Dedifferentiated amniotic fluid mesenchymal stem cell (primary cell): Measurements from ENCODE around the gene ELAVL1.
A peak's percentile ranks its signal among the peaks of the same experiment; 100 is the strongest.
"Not testable (repeated sequence)": the region's sequence is repeated elsewhere in the genome, so short reads cannot be mapped to it uniquely, and the experiment has no call there.

ENCODE experiments used
- DNase-seq: peaks from one replicate; pipeline ENCODE4 v3.0.0-alpha.2; 2016; ENCODE audit errors: extremely low spot score

The ELAVL1 gene

DNA sequence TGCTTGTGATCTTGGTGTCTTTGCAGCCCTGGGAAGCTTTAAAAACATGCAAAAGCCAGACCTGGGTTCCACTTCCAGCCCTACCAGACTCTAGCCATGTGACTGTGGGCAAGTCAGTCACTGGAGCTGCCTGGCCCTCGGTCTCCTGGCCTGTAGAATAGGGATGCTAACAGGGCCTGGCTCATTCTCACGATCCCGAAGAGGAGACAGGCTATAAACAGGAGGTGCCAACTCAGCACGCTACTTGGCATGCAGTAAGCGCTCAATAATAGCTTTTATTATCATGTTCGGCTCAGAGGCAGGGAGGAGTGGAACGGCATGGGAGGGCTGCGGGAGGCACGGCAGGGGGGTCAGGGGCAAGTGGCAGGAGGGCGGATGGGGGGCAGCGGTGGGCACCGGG, 81.2 kb downstream of the ELAVL1 start:
- no peak for DNase-seq

DNA sequence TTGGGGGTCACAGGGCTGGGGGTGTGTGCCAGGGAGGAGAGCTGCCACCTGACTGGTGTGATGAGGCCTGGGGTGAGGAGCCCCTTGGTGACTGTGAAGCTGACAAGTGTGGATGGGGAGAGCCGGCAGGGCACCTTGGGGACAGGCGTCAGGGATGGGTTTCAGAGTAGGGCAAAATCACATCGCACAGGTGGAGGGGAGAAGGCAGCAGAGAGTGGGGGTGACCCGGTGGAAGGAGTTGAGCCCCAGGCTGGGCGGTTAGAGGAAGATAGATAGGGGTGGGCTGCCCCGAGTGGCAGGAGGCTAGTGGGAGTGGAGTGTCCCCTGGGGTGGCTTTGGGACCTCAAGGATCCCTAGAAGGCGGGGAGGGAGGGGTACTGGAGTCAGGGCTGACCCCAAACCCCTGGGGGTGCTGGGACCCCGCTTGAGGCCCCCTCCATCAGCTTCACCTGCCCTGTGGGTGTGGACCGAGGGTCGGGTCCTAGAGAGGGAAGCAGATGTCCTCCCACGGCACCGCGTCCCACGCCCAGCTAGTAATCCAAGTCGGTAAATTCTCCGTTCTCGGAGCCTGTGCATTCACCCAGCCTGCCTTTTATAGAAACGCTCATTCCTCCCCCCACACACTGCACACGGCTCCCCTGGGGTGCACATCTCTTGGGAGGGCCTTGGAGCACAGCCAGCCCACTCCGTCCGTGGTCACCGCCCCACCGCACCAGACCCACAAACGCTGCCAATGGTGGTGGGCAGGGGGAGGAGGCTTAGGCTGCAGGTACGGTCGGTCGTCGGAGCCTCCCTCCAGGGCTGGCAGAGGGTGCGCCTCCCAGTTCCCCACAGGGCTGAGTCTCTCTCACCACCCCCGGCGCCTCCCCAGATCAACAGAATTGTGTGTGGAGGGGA, 81.9 kb downstream of the ELAVL1 start:
- no peak for DNase-seq

DNA sequence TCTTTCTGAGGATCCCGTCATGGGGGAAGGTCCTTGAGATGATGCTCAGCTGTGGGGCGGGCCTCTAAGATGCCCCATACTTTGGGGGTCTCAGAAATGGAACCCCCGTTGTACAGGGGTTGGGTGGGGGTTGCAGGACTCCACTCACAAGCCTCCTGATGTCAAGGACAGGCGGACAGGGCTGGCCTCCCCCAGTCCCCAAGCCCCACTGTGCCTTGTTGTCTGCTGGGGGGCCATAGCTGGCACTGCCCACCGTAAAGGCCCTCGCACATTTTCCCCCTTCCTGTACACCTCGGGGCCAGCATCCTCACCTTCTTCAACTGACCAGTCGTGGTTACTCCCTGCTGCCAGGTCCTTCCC, 82.6 kb downstream of the ELAVL1 start:
- no peak for DNase-seq

DNA sequence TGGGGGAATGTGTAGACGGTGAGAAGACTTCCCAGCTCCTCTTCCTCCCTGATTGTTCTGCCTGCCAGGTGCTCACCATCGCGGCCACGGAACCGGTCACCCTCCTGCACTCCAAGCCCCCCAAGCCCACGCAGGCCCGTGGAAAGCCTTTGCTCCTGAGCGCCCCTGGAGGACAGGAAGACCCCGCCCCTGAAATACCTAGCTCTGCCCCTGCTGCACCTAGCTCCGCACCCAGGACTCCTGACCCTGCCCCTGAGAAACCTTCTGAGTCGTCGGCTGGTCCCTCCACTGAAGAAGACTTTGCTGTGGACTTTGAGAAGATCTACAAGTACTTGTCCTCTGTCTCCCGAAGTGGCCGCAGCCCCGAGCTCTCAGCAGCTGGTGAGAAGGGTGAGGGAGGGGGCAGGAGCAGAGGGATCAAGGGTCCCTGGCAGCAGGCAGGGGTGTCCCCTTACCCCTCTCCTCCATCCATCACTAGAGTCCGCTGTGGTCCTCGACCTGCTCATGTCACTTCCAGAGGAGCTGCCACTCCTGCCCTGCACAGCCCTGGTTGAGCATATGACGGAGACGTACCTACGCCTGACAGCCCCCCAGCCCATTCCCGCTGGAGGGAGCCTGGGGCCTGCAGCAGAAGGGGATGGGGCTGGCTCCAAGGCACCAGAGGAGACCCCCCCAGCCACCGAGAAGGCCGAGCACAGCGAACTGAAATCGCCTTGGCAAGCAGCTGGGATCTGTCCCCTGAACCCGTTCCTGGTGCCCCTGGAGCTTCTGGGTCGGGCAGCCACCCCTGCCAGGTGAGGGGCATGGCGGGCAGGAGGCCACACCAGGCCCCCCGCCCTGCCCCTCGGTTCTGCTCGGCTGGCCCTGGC, 83.2 kb downstream of the ELAVL1 start:
- DNase-seq = no peak

DNA sequence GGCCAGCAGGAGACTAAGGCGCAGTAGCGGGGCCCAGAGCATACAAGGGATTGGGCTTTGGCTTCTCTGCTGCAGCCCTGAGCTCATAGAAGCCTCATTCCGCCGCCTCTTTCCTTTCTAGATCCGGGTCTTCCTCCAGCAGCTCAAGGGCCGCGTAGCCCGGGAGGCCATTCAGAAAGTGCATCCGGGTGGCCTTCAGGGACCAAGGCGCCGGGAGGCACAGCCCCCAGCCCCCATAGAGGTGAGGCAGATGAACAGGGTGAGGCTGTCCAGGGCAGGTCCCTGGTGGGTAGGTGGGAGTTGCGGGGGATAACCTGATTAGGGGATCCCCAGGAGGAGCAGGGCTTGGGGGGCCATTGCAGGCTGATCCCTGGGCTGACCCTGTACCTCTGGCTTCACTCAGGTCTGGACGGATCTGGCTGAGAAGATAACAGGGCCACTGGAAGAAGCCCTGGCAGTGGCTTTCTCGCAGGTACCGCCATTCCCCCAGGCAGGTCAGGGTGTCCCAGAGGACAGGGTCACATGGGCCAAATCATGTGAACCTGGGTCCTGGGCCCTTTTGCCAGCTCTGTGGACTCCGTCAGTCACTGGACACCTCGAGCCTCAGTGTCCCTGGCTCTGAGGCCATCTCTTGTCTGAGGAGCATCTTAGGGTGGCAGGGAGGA, 84.0 kb downstream of the ELAVL1 start:
- DNase-seq = no peak

DNA sequence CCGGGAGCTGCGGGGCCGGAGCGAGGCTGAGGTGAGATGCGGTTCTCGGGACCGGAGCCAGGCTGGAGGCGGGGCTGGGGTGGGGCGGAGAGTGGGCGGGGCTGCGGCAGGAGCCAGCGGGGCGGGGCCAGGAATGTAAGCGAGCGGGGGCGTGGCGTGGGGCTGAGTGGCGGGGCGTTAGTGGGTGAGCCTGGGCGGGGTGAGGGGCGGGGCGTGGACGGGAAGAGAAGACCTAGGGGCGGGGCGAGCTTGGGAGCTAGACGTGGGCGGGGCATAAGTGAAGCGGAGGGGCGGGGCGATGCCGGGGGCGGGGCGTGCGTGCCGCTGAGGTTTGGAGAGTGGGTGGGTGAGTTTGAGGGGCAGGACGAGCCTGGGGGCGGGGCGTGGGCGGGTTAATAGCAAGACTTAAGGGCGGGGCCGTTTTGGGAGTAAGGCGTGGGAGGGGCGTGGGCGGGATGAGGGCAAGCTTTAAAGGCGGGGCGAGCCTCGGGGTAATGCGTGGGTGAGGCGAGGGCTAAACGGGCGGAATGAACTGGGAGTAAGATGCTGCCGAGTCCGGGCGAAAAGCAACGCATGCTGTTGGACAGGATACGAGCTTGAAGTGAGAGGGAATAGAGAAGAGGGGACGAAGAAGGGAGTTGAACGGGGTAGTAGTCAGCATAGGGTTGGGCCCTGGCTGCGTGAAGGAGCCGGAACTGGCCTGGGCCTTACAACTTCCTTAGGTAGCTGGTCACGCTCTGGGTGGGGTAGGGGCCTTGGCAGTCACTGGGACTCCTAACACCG, 84.7 kb downstream of the ELAVL1 start:
- DNase-seq = peak; percentile 97

DNA sequence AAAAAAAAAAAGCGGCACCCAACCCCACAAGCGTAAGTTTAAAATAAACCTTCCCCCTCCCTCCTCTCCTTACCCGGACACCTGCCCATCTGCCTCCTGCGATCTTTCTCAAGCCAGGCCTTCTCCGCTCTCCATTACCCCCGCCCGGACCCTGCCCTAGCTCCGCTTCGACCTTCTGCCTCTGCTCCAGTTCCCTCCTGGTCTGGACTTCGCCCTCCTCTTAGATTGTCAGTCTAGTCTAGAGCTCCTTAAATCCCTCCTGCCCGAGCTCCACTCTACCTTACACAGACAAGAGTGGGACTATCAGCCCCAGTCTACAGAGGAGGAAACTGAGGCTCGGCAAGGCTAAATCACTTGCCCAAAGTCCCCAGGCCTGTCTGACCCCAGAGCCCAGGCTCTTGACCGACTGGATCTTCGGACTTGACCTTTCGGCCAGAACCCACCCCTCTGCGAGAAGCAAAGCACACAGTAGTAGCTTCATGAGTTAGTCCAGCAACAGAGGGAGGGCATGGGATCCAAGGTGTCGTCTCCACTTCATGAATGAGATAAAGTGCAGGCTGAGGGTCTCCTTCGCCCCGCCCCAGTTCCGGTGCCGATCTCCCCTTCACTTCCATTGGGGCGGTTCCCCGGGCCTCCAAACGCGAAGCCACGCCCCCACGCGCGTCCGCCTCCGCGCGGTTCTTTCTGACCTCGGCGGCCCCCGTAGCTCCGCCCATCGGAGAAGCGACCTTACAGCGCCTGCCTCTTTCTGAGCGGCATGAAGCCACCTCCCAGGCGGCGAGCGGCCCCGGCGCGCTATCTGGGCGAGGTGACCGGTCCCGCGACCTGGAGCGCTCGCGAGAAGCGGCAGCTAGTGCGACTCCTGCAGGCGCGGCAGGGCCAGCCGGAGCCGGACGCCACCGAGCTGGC, 85.6 kb downstream of the ELAVL1 start, which contains the start of gene SNAPC2:
Gene SNAPC2, plus strand, starts transcription at position 729 of the 909 bp plus-strand sequence. Its CDS starts 29 bp downstream, at position 758.
- DNase-seq = peak; percentile 65

DNA sequence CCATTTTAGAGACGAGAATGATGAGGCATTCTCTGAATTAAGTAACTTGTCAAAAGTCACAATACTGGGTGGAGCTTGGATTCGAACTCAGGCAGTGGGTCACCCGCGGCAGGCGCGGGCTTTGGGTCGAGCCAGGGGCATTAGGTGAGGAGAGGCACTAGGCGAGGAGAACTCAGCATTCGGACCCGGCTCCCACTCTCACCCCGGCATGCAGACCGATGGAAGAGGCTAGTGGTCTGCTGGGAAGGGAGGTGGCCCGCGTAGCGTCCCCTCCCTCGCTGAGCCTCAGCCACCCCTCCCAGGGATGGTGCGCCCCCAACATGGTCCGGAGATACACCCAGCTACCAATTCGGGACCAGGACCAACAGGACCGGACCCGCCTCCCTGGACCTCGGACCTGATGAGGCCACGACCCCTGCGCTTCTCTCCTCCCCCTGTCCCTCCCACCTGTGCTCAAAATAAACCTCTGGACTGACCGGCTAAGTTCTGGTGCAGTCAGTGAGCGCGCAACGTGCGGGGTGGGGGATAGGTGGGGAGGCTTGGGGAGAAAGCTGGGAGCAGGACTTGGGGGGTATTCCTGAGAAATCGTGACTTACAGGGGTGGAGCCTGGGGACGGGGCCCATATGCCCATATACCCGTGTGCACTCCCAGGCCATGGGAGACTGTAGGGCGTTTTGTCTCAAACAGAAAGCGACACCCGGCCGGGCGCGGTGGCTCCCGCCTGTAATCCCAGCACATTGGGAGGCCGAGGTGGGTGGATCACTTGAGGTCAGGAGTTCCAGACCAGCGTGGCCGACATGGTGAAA, 86.6 kb downstream of the ELAVL1 start:
- no peak for DNase-seq

DNA sequence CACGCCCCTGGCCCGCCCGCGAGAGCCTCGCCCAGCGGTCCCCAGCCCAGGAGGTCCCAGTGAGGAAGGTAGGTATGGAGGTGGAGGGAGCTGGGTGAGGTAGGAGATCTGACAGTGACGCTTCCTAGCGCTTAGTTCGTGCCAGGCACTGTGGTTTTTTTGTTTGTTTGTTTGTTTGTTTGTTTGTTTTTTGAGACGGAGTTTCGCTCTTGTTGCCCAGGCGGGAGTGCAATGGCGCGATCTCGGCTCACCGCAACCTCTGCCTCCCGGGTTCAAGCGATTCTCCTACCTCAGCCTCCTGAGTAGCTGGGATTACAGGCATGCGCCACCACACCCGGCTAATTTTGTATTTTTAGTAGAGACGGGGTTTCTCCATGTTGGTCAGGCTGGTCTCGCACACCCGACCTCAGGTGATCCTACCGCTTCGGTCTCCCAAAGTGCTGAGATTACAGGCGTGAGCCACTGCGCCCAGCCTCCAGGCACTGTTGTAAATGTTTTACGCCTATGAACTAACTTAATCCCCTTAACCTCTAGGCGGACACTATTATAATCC, 87.3 kb downstream of the ELAVL1 start:
- not testable (repeated sequence) for DNase-seq

DNA sequence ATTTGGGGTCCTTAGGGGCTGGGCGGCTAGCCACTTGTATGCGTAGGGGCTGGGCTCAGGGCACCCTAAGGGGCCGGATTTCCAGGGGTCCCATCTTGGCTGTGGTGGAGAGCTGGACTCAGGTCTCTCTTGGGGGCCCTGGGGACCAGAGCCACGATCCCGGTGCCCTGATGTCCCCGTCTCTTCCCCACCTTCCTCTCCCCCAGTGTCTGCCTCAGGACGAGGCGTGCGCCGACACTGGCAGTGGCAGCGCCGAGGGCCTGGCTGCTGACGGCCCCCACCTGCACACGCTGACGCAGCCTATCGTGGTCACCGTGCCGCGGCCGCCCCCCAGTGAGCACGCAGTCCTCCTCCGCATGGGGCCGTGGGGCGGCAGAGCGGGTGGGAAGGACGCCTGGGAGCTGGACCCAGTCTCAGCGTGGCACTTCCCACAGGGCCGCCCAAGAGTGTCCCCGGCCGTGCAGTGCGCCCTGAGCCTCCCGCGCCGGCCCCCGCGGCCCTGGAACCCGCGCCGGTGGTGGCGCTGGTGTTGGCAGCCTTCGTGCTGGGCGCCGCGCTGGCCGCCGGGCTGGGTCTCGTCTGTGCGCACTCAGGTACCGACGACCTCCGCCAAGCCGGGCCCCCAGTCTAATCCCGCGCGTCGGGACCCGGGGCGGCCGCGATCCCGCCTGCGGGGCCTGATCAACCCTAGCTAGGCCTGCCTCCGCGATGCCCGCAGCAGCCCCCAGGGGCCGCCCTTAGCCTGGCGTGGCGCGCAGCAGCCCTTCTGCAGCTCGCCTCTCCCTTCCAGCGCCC, 88.0 kb downstream of the ELAVL1 start:
- peak; percentile 58 for DNase-seq

DNA sequence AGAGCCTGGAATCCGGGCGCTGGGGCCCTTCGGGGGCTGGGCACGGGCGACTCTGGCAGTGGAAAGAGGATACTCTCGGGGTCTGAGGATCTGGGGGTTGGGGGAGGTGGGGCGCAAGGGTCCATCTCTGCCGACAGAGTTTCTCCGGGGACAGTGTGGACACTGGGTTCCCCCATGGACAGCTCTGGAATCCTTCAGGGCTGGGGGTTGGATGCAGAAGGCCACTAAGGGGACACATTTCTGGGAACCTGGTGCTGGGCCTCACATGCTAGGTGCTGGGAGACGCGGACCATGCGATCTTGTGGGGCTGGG, 88.5 kb downstream of the ELAVL1 start:
- no peak for DNase-seq

DNA sequence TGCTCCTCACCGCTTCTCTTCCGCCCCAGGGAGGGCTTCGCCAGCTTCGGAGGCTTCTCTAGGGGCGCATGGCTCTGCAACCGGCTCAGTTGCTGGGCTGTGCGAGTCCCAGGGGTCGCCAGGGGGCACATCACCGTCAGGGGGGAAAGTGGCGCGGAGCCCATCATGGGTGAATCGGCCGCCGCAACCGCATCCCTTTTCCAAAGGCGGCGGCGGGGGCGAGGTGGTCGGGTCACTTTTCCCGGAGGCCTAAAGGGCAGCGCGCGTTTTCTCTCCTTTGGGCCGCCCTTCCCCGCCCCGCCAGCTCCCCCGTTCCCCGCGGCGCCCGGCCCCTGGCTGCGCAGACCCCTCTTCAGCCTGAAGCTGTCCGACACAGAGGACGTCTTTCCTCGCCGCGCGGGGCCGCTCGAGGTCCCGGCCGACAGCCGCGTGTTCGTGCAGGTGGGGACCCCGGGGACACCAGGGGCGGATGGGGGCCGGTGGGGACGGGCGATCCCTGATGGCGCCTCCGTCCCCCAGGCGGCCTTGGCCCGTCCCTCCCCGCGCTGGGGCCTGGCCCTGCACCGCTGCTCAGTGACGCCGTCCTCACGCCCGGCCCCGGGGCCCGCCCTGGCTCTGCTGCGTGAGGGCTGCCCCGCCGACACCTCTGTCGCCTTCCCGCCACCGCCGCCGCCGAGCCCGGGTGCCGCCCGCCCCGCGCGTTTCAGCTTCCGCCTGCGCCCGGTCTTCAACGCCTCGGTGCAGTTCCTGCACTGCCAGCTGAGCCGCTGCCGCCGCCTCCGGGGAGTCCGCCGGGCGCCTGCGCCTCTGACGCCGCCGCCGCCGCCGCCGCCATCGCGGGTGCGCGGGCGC, 89.1 kb downstream of the ELAVL1 start:
- no peak for DNase-seq

DNA sequence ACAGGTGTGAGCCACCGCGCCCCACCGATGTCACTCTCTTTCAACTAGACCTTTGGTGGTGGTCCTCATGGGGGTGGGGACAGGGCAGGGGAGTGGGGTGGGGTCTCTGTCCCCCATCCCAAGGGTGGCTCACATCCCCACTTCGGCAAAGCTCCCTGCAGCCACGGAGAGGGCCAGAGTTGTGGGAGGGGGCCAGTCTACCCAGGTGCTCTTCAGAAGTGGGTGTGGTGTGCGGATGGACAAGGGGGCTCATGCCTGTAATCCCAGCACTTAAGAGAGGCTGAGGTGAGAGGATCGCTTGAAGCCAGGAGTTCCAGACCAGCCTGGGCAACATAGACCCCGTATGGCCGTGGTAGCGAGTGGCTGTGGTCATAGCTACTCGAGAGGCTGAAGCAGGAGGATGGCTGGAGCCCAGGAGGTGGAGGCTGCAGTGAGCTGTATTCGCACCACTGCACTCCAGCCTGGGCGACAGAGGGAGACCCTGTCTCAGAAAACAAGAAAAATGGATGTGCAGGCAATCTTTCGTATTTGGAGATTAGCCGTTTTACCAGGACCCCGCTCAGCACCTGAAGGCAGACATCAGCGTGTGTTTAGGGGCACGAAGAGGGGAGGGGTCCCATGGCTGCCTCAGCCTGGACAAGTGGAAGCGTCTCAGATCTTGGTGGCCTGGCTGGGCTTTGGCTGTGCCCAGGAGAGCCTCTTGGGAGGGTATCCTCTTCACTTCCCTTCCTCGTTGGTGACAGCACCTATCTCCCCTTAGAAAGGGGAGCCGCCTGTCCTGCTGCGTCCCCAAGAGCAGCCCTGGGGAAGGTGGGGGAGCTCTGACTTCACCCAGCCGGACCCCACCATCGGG, 90.0 kb downstream of the ELAVL1 start:
- no peak for DNase-seq

DNA sequence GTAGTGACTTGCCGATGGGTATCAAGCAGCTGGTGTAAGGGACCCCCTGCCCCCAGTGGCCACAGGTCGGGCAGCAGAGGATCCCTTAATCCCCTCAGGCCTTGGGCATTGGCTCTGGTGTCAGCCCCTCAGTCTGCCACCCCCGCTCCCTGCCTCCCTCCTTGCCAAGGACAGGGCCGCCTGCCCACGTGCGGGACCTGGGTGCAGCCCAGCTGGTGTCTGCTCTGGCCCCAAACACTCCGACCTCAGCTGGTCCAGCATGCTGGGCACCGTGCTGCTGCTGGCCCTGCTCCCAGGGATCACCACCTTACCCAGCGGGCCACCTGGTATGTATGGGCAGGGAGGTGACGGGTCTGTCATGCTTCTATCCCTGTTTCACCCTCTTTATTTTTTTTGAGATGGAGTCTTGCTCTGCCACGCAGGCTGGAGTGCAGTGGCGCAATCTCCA, 90.8 kb downstream of the ELAVL1 start, which contains the start of gene TGFBR3L:
Gene TGFBR3L, plus strand, starts transcription at position 233 of the 448 bp plus-strand sequence.
- no peak for DNase-seq

DNA sequence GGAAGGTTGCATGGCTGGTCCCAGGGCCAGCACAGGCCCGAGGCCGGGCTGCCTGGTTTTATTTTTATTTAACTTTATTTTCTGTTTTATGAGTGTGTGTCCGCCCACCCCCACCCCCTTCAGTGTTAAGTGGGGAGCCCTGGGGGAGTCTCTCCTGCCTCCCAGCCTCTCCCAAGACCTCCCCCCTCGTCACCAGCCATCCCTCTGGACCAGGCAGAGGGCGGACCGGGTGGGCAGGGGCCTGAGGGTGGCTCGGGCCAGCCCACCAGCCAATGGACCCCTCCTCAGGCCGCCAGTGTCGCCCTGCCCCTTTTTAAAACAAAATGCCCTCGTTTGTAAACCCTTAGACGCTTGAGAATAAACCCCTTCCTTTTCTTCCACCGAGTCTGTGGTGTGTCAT, 91.3 kb downstream of the ELAVL1 start:
- DNase-seq = no peak

DNA sequence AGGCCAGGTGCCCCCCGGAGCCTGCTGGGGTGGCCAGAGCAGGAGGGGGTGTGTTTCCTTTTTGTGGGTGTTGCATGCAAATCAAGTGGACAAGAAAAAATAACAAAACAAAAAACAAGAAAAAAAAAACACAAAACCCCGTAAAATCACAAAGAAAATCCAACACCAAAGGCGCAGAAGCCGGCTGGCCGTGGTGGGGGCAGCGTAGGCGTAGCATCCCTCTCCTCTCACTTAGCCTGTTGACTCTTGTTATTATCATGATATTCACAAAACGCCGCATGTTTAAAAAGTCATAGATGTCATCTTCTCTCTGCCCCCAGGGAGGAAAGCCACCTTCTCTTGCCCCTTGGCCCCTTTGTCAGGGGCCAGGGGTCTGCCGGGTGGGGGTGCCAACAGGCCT, 91.8 kb downstream of the ELAVL1 start:
- DNase-seq = no peak
